Endothelial cell of umbilical vein (primary cell): ENCODE measurements around the gene S100A10. TPM values are rescaled to one million over a fixed set of nuclear protein-coding genes. Genes with fewer than 3 reads are reported as not detected.

Experiments used
- BruUV-seq: library from RNA; stranded (reverse); fragments of 400-500 nt; replicated peaks from 2 replicates; lab custom pipeline; 2021; lab: Mats Ljungman, UMichigan
- CTCF ChIA-PET: fragments of 300-600, 350-600 bp; sonication (Branson Sonifier 250); formaldehyde crosslinking; loops from one replicate; lab custom pipeline; 2021; ENCODE audit warnings: antibody characterized with exemption, inconsistent platforms; lab: Charles Lee
- POLR2A ChIA-PET: fragments of 300-600, 350-600 bp; sonication (Branson Sonifier 250); formaldehyde crosslinking; loops from one replicate; lab custom pipeline; 2021; ENCODE audit warnings: antibody characterized with exemption, inconsistent platforms; lab: Charles Lee
- DNase-seq: peaks from one replicate; pipeline ENCODE4 v3.0.0-alpha.2; 2011; ENCODE audit warnings: low read depth, low spot score
- FAIRE-seq: peaks from 2 replicates; lab custom pipeline; 2011; peaks lifted over from hg19 to GRCh38; lab: Jason Lieb, UNC
- H2AFZ ChIP-seq: 2 replicates; pipeline ENCODE4 v1.6.0; 2012; ENCODE audit warnings: low read depth, low read length, control low read depth, inconsistent platforms
- H3K27ac ChIP-seq: 2 replicates; pipeline ENCODE4 v1.5.1; 2011; ENCODE audit warnings: low read depth, mild to moderate bottlenecking, control low read depth, low read length, moderate library complexity; ENCODE audit not compliant: insufficient read depth
- H3K27me3 ChIP-seq, 2 experiments: 2 replicates each; pipeline versions ENCODE4 v1.6.0 to v1.6.1; 2011; ENCODE audit warnings: low read length in 2 of 2, mixed read lengths in 1 of 2; ENCODE audit not compliant: control insufficient read depth in 2 of 2, insufficient read depth in 2 of 2
- H3K36me3 ChIP-seq, 2 experiments: 2 replicates in 1 of 2; 3 replicates in 1 of 2; pipeline ENCODE4 v1.5.1; 2011; ENCODE audit warnings: low read length in 2 of 2, mild to moderate bottlenecking in 1 of 2, moderate library complexity in 1 of 2; ENCODE audit not compliant: control insufficient read depth in 2 of 2, insufficient read depth in 2 of 2; ENCODE audit errors: extremely low read depth in 1 of 2
- H3K4me1 ChIP-seq: 3 replicates; pipeline ENCODE4 v1.5.1; 2011; ENCODE audit warnings: mild to moderate bottlenecking, low read length; ENCODE audit not compliant: control insufficient read depth, insufficient read depth; ENCODE audit errors: extremely low read depth
- H3K4me2 ChIP-seq: 2 replicates; pipeline ENCODE4 v1.6.1; 2011; ENCODE audit warnings: low read length, control low read depth, mixed read lengths; ENCODE audit not compliant: insufficient read depth
- H3K4me3 ChIP-seq, 3 experiments: fragments of 200-600 bp in 1 of 3; sonication (generic), shearing (Covaris generic) in 1 of 3; replicated peaks in 1 of 3; 2 replicates each; pipeline ENCODE4 v1.5.1; 2011 to 2016; ENCODE audit warnings: control low read depth in 3 of 3, low read length in 3 of 3, mild to moderate bottlenecking in 2 of 3, inconsistent platforms in 1 of 3, low read depth in 1 of 3, moderate library complexity in 1 of 3; ENCODE audit not compliant: insufficient read depth in 1 of 3
- H3K79me2 ChIP-seq: 2 replicates; pipeline ENCODE4 v1.6.0; 2012; ENCODE audit warnings: low read length, inconsistent platforms; ENCODE audit not compliant: control insufficient read depth, insufficient read depth
- H3K9ac ChIP-seq: replicated peaks from 2 replicates; pipeline ENCODE3; 2011; ENCODE audit warnings: low read length, control low read depth; ENCODE audit not compliant: insufficient read depth; ENCODE audit errors: extremely low read depth
- H3K9me1 ChIP-seq: replicated peaks from 3 replicates; pipeline ENCODE4 v1.6.0; 2011; ENCODE audit warnings: mild to moderate bottlenecking, low read length; ENCODE audit not compliant: control insufficient read depth, insufficient read depth; ENCODE audit errors: extremely low read depth
- H3K9me3 ChIP-seq: replicated peaks from 2 replicates; pipeline ENCODE4 v1.5.1; 2012; ENCODE audit warnings: low read length, inconsistent platforms; ENCODE audit not compliant: control insufficient read depth, insufficient read depth
- H4K20me1 ChIP-seq: replicated peaks from 2 replicates; pipeline ENCODE3; 2011; ENCODE audit warnings: mild to moderate bottlenecking, low read length; ENCODE audit not compliant: control insufficient read depth, insufficient read depth; ENCODE audit errors: extremely low read depth
- EZH2 ChIP-seq: IDR thresholded peaks from 2 replicates; pipeline ENCODE4 v1.6.1; 2012; ENCODE audit warnings: borderline replicate concordance, low read depth, mild to moderate bottlenecking, moderate library complexity, low read length, inconsistent platforms; ENCODE audit not compliant: severe bottlenecking
- FOS ChIP-seq: IDR thresholded peaks from 2 replicates; pipeline ENCODE4 v1.6.1; 2011; ENCODE audit warnings: mild to moderate bottlenecking, low read length, moderate library complexity, borderline replicate concordance; ENCODE audit not compliant: insufficient read depth
- GATA2 ChIP-seq: IDR thresholded peaks from 2 replicates; pipeline ENCODE4 v1.7.0; 2011; ENCODE audit warnings: low read depth, mild to moderate bottlenecking, moderate library complexity, mixed read lengths, low read length; ENCODE audit not compliant: insufficient read length, insufficient read depth
- JUN ChIP-seq: IDR thresholded peaks from 2 replicates; pipeline ENCODE4 v1.6.1; 2011; ENCODE audit warnings: borderline replicate concordance, low read depth; ENCODE audit not compliant: insufficient read length, insufficient read depth
- MAX ChIP-seq: IDR thresholded peaks from 2 replicates; pipeline ENCODE4 v1.6.1; 2011; ENCODE audit not compliant: insufficient read depth, insufficient read length
- MYC ChIP-seq: IDR thresholded peaks from one replicate; pipeline ENCODE4 v1.6.1; 2011; ENCODE audit warnings: mild to moderate bottlenecking, low read depth, low read length
- POLR2A ChIP-seq: IDR thresholded peaks from 2 replicates; pipeline ENCODE4 v1.6.1; 2012; ENCODE audit warnings: low read depth, mild to moderate bottlenecking, control low read depth, low read length
- POLR2AphosphoS5 ChIP-seq: IDR thresholded peaks from 2 replicates; pipeline ENCODE4 v1.6.1; 2012; ENCODE audit warnings: low read depth, mild to moderate bottlenecking, control low read depth, low read length, moderate library complexity; ENCODE audit not compliant: insufficient read depth
- dilution Hi-C: fragments of 300-500 bp; cut with MboI; formaldehyde crosslinking; loops from one replicate; pipeline ENCODE4 v1.15.0; 2019; ENCODE audit warnings: low sequenced_read_pairs; ENCODE audit not compliant: extremely low pct_ligation_motif_present
- intact Hi-C: fragments of 100-400 bp; cut with micrococcal nuclease; formaldehyde crosslinking; loops from one replicate; pipeline ENCODE4 v1.10.0; 2022
- polyA plus RNA-seq, 4 experiments: library from polyadenylated mRNA; depleted of rRNA in 3 of 4; stranded (reverse) in 3 of 4; unstranded in 1 of 4; fragments of >200 nt; gene quantifications; 2 replicates each; pipeline versions ENCODE4 v1.2.1 to v1.2.3, GENCODE V29; 2011 to 2012; ENCODE audit warnings: missing spikeins in 1 of 4
- total RNA-seq: library from RNA; stranded (reverse); gene quantifications from 2 replicates; pipeline ENCODE4 v1.2.3, GENCODE V29; 2021
- TF ChIP-seq, protein P1 (sequence below), 2 donors: IDR thresholded peaks; 1 replicate in 1 of 2; 2 replicates in 1 of 2; pipeline ENCODE4 v1.5.1; 2011; ENCODE audit warnings: low read length in 2 of 2, mild to moderate bottlenecking in 2 of 2, moderate library complexity in 2 of 2, control low read depth in 1 of 2, inconsistent platforms in 1 of 2, low read depth in 1 of 2; ENCODE audit not compliant: insufficient read depth in 1 of 2; ENCODE audit errors: extremely low read depth in 1 of 2

Gene S100A10
- total and polyA plus RNA-seq, 2 donors (not counting 3 experiments of a cell fraction or from before 2014, with no cell fraction given), result 76.8 to 779 TPM

DNA sequence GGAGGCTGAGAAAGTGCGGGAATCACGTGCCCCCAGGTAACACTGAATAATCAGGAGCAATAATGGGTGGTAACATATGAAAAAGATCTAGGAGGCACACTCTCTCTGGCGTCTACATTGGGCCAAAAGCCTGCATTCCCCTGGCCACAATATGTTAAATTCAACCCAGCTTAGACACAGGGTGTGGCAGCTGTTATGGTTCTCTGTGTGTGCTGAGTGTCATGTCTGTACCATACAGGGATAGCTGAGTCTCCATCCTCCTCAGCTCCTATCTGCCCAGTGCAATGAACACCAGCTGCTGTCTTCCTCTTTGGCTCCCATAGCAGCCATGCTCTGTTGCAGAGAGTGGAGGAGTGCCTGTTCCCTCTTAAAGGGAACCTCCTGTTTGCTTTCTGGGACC lies 28.8 kb upstream of the S100A10 start:
- Histone ChIP-seq H3K36me3 (no peaks in the 10 kb centered on the region), H4K20me1 (no peaks in the 10 kb centered on the region), H3K27me3 (peaks cover 20 to 29% of the 10 kb centered on the region in 2 experiments), H3K9me1 (no peaks in the 10 kb centered on the region), H3K4me1 (no peaks in the 10 kb centered on the region), H3K79me2 (no peaks in the 10 kb centered on the region), H3K9ac (no peak overlapping the region), H3K4me3 (no peak overlapping the region), H3K4me2 (no peak overlapping the region), H2AFZ (no peak overlapping the region), H3K27ac (no peak overlapping the region), H3K9me3 (no peaks in the 10 kb centered on the region)
- FAIRE-seq (no peak), DNase-seq (no peak)
- dilution Hi-C loops (loop anchor here (25.0 kb wide), 1 partner anchor 110 kb away; the partner anchor contains the start of gene THEM4), intact Hi-C loops (no loop called here)
- CTCF ChIA-PET, result interaction anchor here (1.6 to 2.3 kb wide), 2 partner anchors 12 to 21 kb away, joined by 5 to 7 read pairs; no protein-coding TSS in a partner anchor
- no peak for TF ChIP-seq GATA2
- no peak for TF ChIP-seq MAX
- no peak for TF ChIP-seq EZH2
- TF ChIP-seq POLR2AphosphoS5, result no peak
- no peak for TF ChIP-seq MYC
- TF ChIP-seq JUN, result no peak
- no peak for TF ChIP-seq FOS
- TF ChIP-seq POLR2A, result no peak
- TF ChIP-seq, protein P1, sequence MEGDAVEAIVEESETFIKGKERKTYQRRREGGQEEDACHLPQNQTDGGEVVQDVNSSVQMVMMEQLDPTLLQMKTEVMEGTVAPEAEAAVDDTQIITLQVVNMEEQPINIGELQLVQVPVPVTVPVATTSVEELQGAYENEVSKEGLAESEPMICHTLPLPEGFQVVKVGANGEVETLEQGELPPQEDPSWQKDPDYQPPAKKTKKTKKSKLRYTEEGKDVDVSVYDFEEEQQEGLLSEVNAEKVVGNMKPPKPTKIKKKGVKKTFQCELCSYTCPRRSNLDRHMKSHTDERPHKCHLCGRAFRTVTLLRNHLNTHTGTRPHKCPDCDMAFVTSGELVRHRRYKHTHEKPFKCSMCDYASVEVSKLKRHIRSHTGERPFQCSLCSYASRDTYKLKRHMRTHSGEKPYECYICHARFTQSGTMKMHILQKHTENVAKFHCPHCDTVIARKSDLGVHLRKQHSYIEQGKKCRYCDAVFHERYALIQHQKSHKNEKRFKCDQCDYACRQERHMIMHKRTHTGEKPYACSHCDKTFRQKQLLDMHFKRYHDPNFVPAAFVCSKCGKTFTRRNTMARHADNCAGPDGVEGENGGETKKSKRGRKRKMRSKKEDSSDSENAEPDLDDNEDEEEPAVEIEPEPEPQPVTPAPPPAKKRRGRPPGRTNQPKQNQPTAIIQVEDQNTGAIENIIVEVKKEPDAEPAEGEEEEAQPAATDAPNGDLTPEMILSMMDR (IDR thresholded peaks at IDR 0.05; ENCODE audit: extremely low read depth in 1 of 2, insufficient read depth in 1 of 2, low read depth in 1 of 2, low read length in 2 of 2), result no peak
- POLR2A ChIA-PET, result no interaction called here
- no TSS peak for BruUV-seq
